Measurements from ENCODE around the gene SMO.

DNA sequence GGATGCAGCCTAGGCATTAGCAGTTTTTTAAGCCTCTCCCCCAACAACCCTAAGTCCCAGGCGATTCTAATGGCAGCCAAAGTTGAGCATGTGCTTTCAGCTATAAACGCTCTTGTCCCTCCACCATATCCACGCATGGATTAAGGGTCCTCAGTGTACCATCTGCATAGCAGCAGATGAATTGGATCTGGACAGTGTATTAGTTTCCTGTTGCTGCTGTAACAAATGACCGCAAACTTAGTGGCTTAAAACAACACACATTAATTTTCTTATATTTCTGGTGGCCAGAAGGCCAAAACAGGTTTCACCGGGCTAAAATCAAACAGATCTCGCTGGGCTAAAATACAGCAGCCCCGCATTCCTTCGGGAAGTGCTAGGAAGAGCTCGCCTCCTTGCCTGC is 30.8 kb upstream of the SMO start:
- TF ChIP-seq POLR2AphosphoS5 (IDR thresholded peaks at IDR 0.05; ENCODE audit: low read depth) (no peak), CREB1 (CRISPR knock-in tag; IDR thresholded peaks at IDR 0.05; ENCODE audit: low read depth) (no peak), ZNF114 (CRISPR knock-in tag; IDR thresholded peaks at IDR 0.05) (no peak), EZH2phosphoT487 (IDR thresholded peaks at IDR 0.05; ENCODE audit: unreplicated experiment) (no peak)
- TF ChIP-seq, protein P1, sequence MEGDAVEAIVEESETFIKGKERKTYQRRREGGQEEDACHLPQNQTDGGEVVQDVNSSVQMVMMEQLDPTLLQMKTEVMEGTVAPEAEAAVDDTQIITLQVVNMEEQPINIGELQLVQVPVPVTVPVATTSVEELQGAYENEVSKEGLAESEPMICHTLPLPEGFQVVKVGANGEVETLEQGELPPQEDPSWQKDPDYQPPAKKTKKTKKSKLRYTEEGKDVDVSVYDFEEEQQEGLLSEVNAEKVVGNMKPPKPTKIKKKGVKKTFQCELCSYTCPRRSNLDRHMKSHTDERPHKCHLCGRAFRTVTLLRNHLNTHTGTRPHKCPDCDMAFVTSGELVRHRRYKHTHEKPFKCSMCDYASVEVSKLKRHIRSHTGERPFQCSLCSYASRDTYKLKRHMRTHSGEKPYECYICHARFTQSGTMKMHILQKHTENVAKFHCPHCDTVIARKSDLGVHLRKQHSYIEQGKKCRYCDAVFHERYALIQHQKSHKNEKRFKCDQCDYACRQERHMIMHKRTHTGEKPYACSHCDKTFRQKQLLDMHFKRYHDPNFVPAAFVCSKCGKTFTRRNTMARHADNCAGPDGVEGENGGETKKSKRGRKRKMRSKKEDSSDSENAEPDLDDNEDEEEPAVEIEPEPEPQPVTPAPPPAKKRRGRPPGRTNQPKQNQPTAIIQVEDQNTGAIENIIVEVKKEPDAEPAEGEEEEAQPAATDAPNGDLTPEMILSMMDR (conservative IDR thresholded peaks at IDR 0.05; ENCODE audit: low read depth in 2 of 2): no peak
- TF ChIP-seq, protein P2, sequence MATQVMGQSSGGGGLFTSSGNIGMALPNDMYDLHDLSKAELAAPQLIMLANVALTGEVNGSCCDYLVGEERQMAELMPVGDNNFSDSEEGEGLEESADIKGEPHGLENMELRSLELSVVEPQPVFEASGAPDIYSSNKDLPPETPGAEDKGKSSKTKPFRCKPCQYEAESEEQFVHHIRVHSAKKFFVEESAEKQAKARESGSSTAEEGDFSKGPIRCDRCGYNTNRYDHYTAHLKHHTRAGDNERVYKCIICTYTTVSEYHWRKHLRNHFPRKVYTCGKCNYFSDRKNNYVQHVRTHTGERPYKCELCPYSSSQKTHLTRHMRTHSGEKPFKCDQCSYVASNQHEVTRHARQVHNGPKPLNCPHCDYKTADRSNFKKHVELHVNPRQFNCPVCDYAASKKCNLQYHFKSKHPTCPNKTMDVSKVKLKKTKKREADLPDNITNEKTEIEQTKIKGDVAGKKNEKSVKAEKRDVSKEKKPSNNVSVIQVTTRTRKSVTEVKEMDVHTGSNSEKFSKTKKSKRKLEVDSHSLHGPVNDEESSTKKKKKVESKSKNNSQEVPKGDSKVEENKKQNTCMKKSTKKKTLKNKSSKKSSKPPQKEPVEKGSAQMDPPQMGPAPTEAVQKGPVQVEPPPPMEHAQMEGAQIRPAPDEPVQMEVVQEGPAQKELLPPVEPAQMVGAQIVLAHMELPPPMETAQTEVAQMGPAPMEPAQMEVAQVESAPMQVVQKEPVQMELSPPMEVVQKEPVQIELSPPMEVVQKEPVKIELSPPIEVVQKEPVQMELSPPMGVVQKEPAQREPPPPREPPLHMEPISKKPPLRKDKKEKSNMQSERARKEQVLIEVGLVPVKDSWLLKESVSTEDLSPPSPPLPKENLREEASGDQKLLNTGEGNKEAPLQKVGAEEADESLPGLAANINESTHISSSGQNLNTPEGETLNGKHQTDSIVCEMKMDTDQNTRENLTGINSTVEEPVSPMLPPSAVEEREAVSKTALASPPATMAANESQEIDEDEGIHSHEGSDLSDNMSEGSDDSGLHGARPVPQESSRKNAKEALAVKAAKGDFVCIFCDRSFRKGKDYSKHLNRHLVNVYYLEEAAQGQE (IDR thresholded peaks at IDR 0.05; ENCODE audit: unreplicated experiment): no peak

Measured in GM23338 (cell line).